Endothelial cell of umbilical vein (primary cell): ENCODE measurements around the gene UQCC2. TPM values are rescaled to one million over a fixed set of nuclear protein-coding genes. Genes with fewer than 3 reads are reported as not detected.

ENCODE experiments used
- BruUV-seq: library from RNA; stranded (reverse); fragments of 400-500 nt; replicated peaks from 2 replicates; lab custom pipeline; 2021; lab: Mats Ljungman, UMichigan
- CTCF ChIA-PET: fragments of 300-600, 350-600 bp; sonication (Branson Sonifier 250); formaldehyde crosslinking; loops from one replicate; lab custom pipeline; 2021; ENCODE audit warnings: antibody characterized with exemption, inconsistent platforms; lab: Charles Lee
- POLR2A ChIA-PET: fragments of 300-600, 350-600 bp; sonication (Branson Sonifier 250); formaldehyde crosslinking; loops from one replicate; lab custom pipeline; 2021; ENCODE audit warnings: antibody characterized with exemption, inconsistent platforms; lab: Charles Lee
- DNase-seq: peaks from one replicate; pipeline ENCODE4 v3.0.0-alpha.2; 2011; ENCODE audit warnings: low read depth, low spot score
- FAIRE-seq: peaks from 2 replicates; lab custom pipeline; 2011; peaks lifted over from hg19 to GRCh38; lab: Jason Lieb, UNC
- H2AFZ ChIP-seq: 2 replicates; pipeline ENCODE4 v1.6.0; 2012; ENCODE audit warnings: low read depth, low read length, control low read depth, inconsistent platforms
- H3K27ac ChIP-seq: 2 replicates; pipeline ENCODE4 v1.5.1; 2011; ENCODE audit warnings: low read depth, mild to moderate bottlenecking, control low read depth, low read length, moderate library complexity; ENCODE audit not compliant: insufficient read depth
- H3K27me3 ChIP-seq, 2 experiments: 2 replicates each; pipeline versions ENCODE4 v1.6.0 to v1.6.1; 2011; ENCODE audit warnings: low read length in 2 of 2, mixed read lengths in 1 of 2; ENCODE audit not compliant: control insufficient read depth in 2 of 2, insufficient read depth in 2 of 2
- H3K36me3 ChIP-seq, 2 experiments: 2 replicates in 1 of 2; 3 replicates in 1 of 2; pipeline ENCODE4 v1.5.1; 2011; ENCODE audit warnings: low read length in 2 of 2, mild to moderate bottlenecking in 1 of 2, moderate library complexity in 1 of 2; ENCODE audit not compliant: control insufficient read depth in 2 of 2, insufficient read depth in 2 of 2; ENCODE audit errors: extremely low read depth in 1 of 2
- H3K4me1 ChIP-seq: 3 replicates; pipeline ENCODE4 v1.5.1; 2011; ENCODE audit warnings: mild to moderate bottlenecking, low read length; ENCODE audit not compliant: control insufficient read depth, insufficient read depth; ENCODE audit errors: extremely low read depth
- H3K4me2 ChIP-seq: 2 replicates; pipeline ENCODE4 v1.6.1; 2011; ENCODE audit warnings: low read length, control low read depth, mixed read lengths; ENCODE audit not compliant: insufficient read depth
- H3K4me3 ChIP-seq, 3 experiments: fragments of 200-600 bp in 1 of 3; sonication (generic), shearing (Covaris generic) in 1 of 3; replicated peaks in 1 of 3; 2 replicates each; pipeline ENCODE4 v1.5.1; 2011 to 2016; ENCODE audit warnings: control low read depth in 3 of 3, low read length in 3 of 3, mild to moderate bottlenecking in 2 of 3, inconsistent platforms in 1 of 3, low read depth in 1 of 3, moderate library complexity in 1 of 3; ENCODE audit not compliant: insufficient read depth in 1 of 3
- H3K79me2 ChIP-seq: 2 replicates; pipeline ENCODE4 v1.6.0; 2012; ENCODE audit warnings: low read length, inconsistent platforms; ENCODE audit not compliant: control insufficient read depth, insufficient read depth
- H3K9ac ChIP-seq: replicated peaks from 2 replicates; pipeline ENCODE3; 2011; ENCODE audit warnings: low read length, control low read depth; ENCODE audit not compliant: insufficient read depth; ENCODE audit errors: extremely low read depth
- H3K9me1 ChIP-seq: replicated peaks from 3 replicates; pipeline ENCODE4 v1.6.0; 2011; ENCODE audit warnings: mild to moderate bottlenecking, low read length; ENCODE audit not compliant: control insufficient read depth, insufficient read depth; ENCODE audit errors: extremely low read depth
- H3K9me3 ChIP-seq: replicated peaks from 2 replicates; pipeline ENCODE4 v1.5.1; 2012; ENCODE audit warnings: low read length, inconsistent platforms; ENCODE audit not compliant: control insufficient read depth, insufficient read depth
- H4K20me1 ChIP-seq: replicated peaks from 2 replicates; pipeline ENCODE3; 2011; ENCODE audit warnings: mild to moderate bottlenecking, low read length; ENCODE audit not compliant: control insufficient read depth, insufficient read depth; ENCODE audit errors: extremely low read depth
- EZH2 ChIP-seq: IDR thresholded peaks from 2 replicates; pipeline ENCODE4 v1.6.1; 2012; ENCODE audit warnings: borderline replicate concordance, low read depth, mild to moderate bottlenecking, moderate library complexity, low read length, inconsistent platforms; ENCODE audit not compliant: severe bottlenecking
- FOS ChIP-seq: IDR thresholded peaks from 2 replicates; pipeline ENCODE4 v1.6.1; 2011; ENCODE audit warnings: mild to moderate bottlenecking, low read length, moderate library complexity, borderline replicate concordance; ENCODE audit not compliant: insufficient read depth
- GATA2 ChIP-seq: IDR thresholded peaks from 2 replicates; pipeline ENCODE4 v1.7.0; 2011; ENCODE audit warnings: low read depth, mild to moderate bottlenecking, moderate library complexity, mixed read lengths, low read length; ENCODE audit not compliant: insufficient read length, insufficient read depth
- JUN ChIP-seq: IDR thresholded peaks from 2 replicates; pipeline ENCODE4 v1.6.1; 2011; ENCODE audit warnings: borderline replicate concordance, low read depth; ENCODE audit not compliant: insufficient read length, insufficient read depth
- MYC ChIP-seq: IDR thresholded peaks from one replicate; pipeline ENCODE4 v1.6.1; 2011; ENCODE audit warnings: mild to moderate bottlenecking, low read depth, low read length
- POLR2A ChIP-seq: IDR thresholded peaks from 2 replicates; pipeline ENCODE4 v1.6.1; 2012; ENCODE audit warnings: low read depth, mild to moderate bottlenecking, control low read depth, low read length
- POLR2AphosphoS5 ChIP-seq: IDR thresholded peaks from 2 replicates; pipeline ENCODE4 v1.6.1; 2012; ENCODE audit warnings: low read depth, mild to moderate bottlenecking, control low read depth, low read length, moderate library complexity; ENCODE audit not compliant: insufficient read depth
- dilution Hi-C: fragments of 300-500 bp; cut with MboI; formaldehyde crosslinking; loops from one replicate; pipeline ENCODE4 v1.15.0; 2019; ENCODE audit warnings: low sequenced_read_pairs; ENCODE audit not compliant: extremely low pct_ligation_motif_present
- intact Hi-C: fragments of 100-400 bp; cut with micrococcal nuclease; formaldehyde crosslinking; loops from one replicate; pipeline ENCODE4 v1.10.0; 2022
- polyA plus RNA-seq, 4 experiments: library from polyadenylated mRNA; depleted of rRNA in 3 of 4; stranded (reverse) in 3 of 4; unstranded in 1 of 4; fragments of >200 nt; gene quantifications; 2 replicates each; pipeline versions ENCODE4 v1.2.1 to v1.2.3, GENCODE V29; 2011 to 2012; ENCODE audit warnings: missing spikeins in 1 of 4
- total RNA-seq: library from RNA; stranded (reverse); gene quantifications from 2 replicates; pipeline ENCODE4 v1.2.3, GENCODE V29; 2021
- TF ChIP-seq, protein P1 (sequence below): IDR thresholded peaks from 2 replicates; pipeline ENCODE4 v1.6.1; 2011; ENCODE audit not compliant: insufficient read depth, insufficient read length
- TF ChIP-seq, protein P2 (sequence below), 2 donors: IDR thresholded peaks; 1 replicate in 1 of 2; 2 replicates in 1 of 2; pipeline ENCODE4 v1.5.1; 2011; ENCODE audit warnings: low read length in 2 of 2, mild to moderate bottlenecking in 2 of 2, moderate library complexity in 2 of 2, control low read depth in 1 of 2, inconsistent platforms in 1 of 2, low read depth in 1 of 2; ENCODE audit not compliant: insufficient read depth in 1 of 2; ENCODE audit errors: extremely low read depth in 1 of 2

Gene UQCC2
- total and polyA plus RNA-seq, 2 donors (not counting 3 experiments of a cell fraction or from before 2014, with no cell fraction given): 46.3 to 95.3 TPM

DNA sequence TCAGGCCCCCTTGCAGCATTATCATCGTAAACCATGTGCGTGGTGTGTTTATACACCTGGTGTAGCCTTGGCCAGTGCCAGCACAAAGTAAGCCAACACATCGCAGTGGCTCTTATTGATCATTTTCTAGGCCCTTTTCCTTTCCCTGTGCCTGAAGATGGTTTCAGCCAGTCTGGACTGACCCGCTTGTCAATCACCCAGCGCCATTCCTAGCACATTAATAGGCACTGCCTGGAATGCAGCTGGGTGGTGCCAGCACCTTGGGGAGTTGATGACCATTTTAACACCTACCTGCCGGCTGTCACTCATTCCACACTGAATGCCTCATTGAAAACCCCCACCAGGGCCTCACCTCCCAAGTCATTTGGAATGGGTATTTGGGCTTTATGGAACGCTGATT, 4.9 kb upstream of the UQCC2 start:
- intact Hi-C loops: no loop called here
- CTCF ChIA-PET: interaction anchor here (0.9 to 1.2 kb wide), 3 partner anchors 27 to 1524 kb away, joined by 3 to 5 read pairs (median 3); no protein-coding TSS in a partner anchor

More for the DNA sequence above, 4.9 kb upstream of the UQCC2 start:
- H3K27ac ChIP-seq: no peak overlapping the region
- H2AFZ ChIP-seq: no peak overlapping the region
- no TSS peak for BruUV-seq
- dilution Hi-C loops: no loop called here
- TF ChIP-seq MYC (no peak), POLR2A (no peak), GATA2 (no peak), EZH2 (no peak), JUN (no peak), FOS (no peak), POLR2AphosphoS5 (no peak)
- TF ChIP-seq, protein P1, sequence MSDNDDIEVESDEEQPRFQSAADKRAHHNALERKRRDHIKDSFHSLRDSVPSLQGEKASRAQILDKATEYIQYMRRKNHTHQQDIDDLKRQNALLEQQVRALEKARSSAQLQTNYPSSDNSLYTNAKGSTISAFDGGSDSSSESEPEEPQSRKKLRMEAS: no peak
- TF ChIP-seq, protein P2, sequence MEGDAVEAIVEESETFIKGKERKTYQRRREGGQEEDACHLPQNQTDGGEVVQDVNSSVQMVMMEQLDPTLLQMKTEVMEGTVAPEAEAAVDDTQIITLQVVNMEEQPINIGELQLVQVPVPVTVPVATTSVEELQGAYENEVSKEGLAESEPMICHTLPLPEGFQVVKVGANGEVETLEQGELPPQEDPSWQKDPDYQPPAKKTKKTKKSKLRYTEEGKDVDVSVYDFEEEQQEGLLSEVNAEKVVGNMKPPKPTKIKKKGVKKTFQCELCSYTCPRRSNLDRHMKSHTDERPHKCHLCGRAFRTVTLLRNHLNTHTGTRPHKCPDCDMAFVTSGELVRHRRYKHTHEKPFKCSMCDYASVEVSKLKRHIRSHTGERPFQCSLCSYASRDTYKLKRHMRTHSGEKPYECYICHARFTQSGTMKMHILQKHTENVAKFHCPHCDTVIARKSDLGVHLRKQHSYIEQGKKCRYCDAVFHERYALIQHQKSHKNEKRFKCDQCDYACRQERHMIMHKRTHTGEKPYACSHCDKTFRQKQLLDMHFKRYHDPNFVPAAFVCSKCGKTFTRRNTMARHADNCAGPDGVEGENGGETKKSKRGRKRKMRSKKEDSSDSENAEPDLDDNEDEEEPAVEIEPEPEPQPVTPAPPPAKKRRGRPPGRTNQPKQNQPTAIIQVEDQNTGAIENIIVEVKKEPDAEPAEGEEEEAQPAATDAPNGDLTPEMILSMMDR (IDR thresholded peaks at IDR 0.05; ENCODE audit: extremely low read depth in 1 of 2, insufficient read depth in 1 of 2, low read depth in 1 of 2, low read length in 2 of 2): no peak
- H3K9me1 ChIP-seq: no peaks in the 10 kb centered on the region
- H3K79me2 ChIP-seq: no peaks in the 10 kb centered on the region
- no peak overlapping the region for H3K4me3 ChIP-seq
- peaks cover 5% of the 10 kb centered on the region for H3K4me1 ChIP-seq
- no peaks in the 10 kb centered on the region for H3K36me3 ChIP-seq
- no peak overlapping the region for H3K4me2 ChIP-seq
- no peaks in the 10 kb centered on the region for H4K20me1 ChIP-seq
- DNase-seq: no peak
- no peaks in the 10 kb centered on the region for H3K9me3 ChIP-seq
- no peak for FAIRE-seq
- POLR2A ChIA-PET: no interaction called here
- peaks cover 9 to 16% of the 10 kb centered on the region in 2 experiments for H3K27me3 ChIP-seq
- no peak overlapping the region for H3K9ac ChIP-seq
